Pulmonary artery endothelial cell (primary cell): ENCODE measurements around the gene PRSS50. TPM values are rescaled to one million over a fixed set of nuclear protein-coding genes. Genes with fewer than 3 reads are reported as not detected.

Source experiments
- DNase-seq: peaks from one replicate; pipeline ENCODE4 v3.0.0-alpha.2; 2011; ENCODE audit warnings: low read depth, low spot score
- total RNA-seq: library from RNA; depleted of rRNA; stranded (reverse); fragments of >200 nt; gene quantifications from 2 replicates; pipeline ENCODE4 v1.2.3, GENCODE V29; 2014

PRSS50 gene
- total RNA-seq, 1 donor from 2014 or later = not detected

GRCh38 chr3:46692566-46692990 lies 25.1 kb downstream of the PRSS50 start:
- DNase-seq = no peak

- DNase-seq = no peak
Measured at GRCh38 chr3:46690798-46691197, 26.9 kb downstream of the PRSS50 start.

GRCh38 chr3:46685446-46685845 lies 32.2 kb downstream of the PRSS50 start:
- no peak for DNase-seq

GRCh38 chr3:46684891-46685290 lies 32.8 kb downstream of the PRSS50 start:
- no peak for DNase-seq

- DNase-seq = no peak
Measured at GRCh38 chr3:46682974-46683373, 34.7 kb downstream of the PRSS50 start.

GRCh38 chr3:46681856-46682540 lies 35.7 kb downstream of the PRSS50 start:
- DNase-seq = no peak

GRCh38 chr3:46681387-46681786 lies 36.3 kb downstream of the PRSS50 start:
- DNase-seq = no peak

GRCh38 chr3:46680298-46680826 lies 37.3 kb downstream of the PRSS50 start:
- no peak for DNase-seq

- DNase-seq = no peak
Measured at GRCh38 chr3:46679681-46680080, 38.0 kb downstream of the PRSS50 start.

- DNase-seq = no peak
Measured at GRCh38 chr3:46678280-46678679, 39.4 kb downstream of the PRSS50 start.

GRCh38 chr3:46677411-46677726 lies 40.3 kb downstream of the PRSS50 start:
- no peak for DNase-seq

- DNase-seq = no peak
Measured at GRCh38 chr3:46676601-46677410, 40.9 kb downstream of the PRSS50 start.

GRCh38 chr3:46675843-46676567 lies 41.7 kb downstream of the PRSS50 start:
- DNase-seq = no peak

GRCh38 chr3:46675426-46675825 lies 42.2 kb downstream of the PRSS50 start:
- no peak for DNase-seq

GRCh38 chr3:46674031-46674845 lies 43.4 kb downstream of the PRSS50 start:
- DNase-seq = no peak

GRCh38 chr3:46673151-46674030 lies 44.3 kb downstream of the PRSS50 start:
- DNase-seq = no peak

GRCh38 chr3:46672349-46672695 lies 45.3 kb downstream of the PRSS50 start:
- DNase-seq = no peak

GRCh38 chr3:46671541-46672348 lies 45.9 kb downstream of the PRSS50 start:
- DNase-seq = no peak

- no peak for DNase-seq
Measured at GRCh38 chr3:46670891-46671427, 46.7 kb downstream of the PRSS50 start.
